ENCODE data around the gene TMEM272.

DNA sequence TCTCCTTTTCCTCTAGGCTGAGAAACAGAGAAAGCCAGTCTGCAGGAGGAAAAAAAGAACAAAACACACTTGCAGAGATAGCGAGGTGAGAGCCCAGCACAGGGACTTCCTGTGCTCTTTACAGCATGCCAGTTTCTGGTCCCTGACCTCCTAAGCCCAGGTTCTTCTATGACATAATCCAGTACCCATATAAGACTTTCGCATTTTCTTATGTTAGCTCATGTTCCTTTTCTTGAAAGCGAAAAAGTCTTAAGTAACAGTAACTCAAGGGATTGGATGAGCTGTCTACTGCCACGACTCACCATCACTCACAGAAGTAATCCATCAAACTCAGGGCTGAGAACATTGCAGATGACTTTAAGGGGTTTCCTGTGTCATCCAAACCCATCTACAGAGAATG, 34.2 kb upstream of the TMEM272 start:
- no peak for TF ChIP-seq POLR2A (conservative IDR thresholded peaks at IDR 0.05)
- no peak for TF ChIP-seq TAF1 (IDR thresholded peaks at IDR 0.05; ENCODE audit: control insufficient read depth, extremely low read depth, insufficient read depth, low read length, severe bottlenecking)
- TF ChIP-seq, protein P1, sequence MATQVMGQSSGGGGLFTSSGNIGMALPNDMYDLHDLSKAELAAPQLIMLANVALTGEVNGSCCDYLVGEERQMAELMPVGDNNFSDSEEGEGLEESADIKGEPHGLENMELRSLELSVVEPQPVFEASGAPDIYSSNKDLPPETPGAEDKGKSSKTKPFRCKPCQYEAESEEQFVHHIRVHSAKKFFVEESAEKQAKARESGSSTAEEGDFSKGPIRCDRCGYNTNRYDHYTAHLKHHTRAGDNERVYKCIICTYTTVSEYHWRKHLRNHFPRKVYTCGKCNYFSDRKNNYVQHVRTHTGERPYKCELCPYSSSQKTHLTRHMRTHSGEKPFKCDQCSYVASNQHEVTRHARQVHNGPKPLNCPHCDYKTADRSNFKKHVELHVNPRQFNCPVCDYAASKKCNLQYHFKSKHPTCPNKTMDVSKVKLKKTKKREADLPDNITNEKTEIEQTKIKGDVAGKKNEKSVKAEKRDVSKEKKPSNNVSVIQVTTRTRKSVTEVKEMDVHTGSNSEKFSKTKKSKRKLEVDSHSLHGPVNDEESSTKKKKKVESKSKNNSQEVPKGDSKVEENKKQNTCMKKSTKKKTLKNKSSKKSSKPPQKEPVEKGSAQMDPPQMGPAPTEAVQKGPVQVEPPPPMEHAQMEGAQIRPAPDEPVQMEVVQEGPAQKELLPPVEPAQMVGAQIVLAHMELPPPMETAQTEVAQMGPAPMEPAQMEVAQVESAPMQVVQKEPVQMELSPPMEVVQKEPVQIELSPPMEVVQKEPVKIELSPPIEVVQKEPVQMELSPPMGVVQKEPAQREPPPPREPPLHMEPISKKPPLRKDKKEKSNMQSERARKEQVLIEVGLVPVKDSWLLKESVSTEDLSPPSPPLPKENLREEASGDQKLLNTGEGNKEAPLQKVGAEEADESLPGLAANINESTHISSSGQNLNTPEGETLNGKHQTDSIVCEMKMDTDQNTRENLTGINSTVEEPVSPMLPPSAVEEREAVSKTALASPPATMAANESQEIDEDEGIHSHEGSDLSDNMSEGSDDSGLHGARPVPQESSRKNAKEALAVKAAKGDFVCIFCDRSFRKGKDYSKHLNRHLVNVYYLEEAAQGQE (IDR thresholded peaks at IDR 0.05; ENCODE audit: borderline replicate concordance) = no peak
- TF ChIP-seq, protein P1 (CRISPR knock-in tag; IDR thresholded peaks at IDR 0.05; ENCODE audit: low read depth) = no peak
